Esophagus squamous epithelium (tissue), 4 donors: ENCODE measurements around the gene WASHC4.

Experiments
- POLR2A ChIP-seq, 4 donors: fragments of 450-650 bp; IDR thresholded peaks; one replicate each; pipeline ENCODE4 v1.6.1; 2017; ENCODE audit warnings: antibody characterized with exemption in 4 of 4, mild to moderate bottlenecking in 4 of 4, moderate library complexity in 3 of 4
- TF ChIP-seq, protein P1 (sequence below), 6 experiments: fragments of 450-650 bp in 4 of 6; fragments of 200-600 bp in 2 of 6; sonication (generic) in 2 of 6; IDR thresholded peaks; one replicate each; pipeline ENCODE4 v1.5.1; 2016 to 2019; ENCODE audit warnings: antibody characterized with exemption in 6 of 6, mild to moderate bottlenecking in 4 of 6, moderate library complexity in 4 of 6

DNA sequence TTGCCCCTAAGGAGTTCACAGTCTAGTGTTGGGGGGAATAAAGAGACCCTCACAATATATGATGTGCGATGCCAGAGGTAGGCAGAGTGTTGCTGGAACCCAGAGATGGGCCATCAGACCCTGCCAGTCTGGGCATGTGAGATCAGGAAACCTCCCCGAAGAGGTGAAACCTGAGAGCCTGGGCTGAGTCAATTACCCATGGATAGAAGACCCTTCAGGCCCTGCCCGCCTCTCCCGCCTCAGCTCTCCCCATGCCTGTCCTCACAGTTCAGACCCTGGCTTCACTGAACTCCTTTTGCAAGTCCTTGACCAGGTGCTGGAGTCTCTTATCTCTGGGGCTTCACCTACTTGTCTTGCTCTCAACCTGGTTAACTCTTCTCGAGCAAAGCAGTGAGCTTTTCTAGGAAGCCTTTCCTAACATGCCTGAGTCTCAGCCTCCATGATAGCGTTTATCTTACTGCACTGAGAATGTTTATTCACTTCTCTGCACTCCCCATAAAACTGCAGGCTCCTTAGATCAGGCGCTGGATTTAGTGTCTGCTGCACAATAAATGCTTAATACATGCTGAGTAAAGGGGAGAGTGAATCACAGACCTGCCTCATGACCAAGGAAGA lies 42.9 kb upstream of the WASHC4 start:
- TF ChIP-seq, protein P1, sequence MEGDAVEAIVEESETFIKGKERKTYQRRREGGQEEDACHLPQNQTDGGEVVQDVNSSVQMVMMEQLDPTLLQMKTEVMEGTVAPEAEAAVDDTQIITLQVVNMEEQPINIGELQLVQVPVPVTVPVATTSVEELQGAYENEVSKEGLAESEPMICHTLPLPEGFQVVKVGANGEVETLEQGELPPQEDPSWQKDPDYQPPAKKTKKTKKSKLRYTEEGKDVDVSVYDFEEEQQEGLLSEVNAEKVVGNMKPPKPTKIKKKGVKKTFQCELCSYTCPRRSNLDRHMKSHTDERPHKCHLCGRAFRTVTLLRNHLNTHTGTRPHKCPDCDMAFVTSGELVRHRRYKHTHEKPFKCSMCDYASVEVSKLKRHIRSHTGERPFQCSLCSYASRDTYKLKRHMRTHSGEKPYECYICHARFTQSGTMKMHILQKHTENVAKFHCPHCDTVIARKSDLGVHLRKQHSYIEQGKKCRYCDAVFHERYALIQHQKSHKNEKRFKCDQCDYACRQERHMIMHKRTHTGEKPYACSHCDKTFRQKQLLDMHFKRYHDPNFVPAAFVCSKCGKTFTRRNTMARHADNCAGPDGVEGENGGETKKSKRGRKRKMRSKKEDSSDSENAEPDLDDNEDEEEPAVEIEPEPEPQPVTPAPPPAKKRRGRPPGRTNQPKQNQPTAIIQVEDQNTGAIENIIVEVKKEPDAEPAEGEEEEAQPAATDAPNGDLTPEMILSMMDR (IDR thresholded peaks at IDR 0.05), result no peak
- TF ChIP-seq POLR2A (IDR thresholded peaks at IDR 0.05), result no peak
